Measurements from ENCODE around the gene CHST8.

CHST8 gene

DNA sequence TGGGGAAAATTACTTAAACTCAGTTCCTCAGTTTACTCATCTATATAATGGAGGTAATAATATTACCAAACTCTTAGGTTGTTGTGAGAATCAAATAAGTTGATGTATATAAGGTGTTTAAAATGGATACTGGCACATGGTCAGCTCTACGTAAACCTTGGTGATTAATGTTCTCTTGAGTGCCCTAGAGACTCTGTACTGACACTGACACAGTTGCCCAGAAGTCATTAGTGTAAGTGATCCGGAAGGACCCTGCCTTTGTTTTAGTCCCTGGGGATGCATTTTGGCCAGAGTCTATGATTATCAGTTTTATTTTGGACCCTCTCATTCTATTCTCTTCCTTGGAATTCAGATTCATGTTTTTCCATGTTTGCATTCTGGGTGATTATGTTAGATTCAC, 31.9 kb downstream of the CHST8 start:
- H3K27me3 ChIP-seq (replicated peaks; ENCODE audit: insufficient read depth, low read length), result no peaks in the 10 kb centered on the region
- H3K4me1 ChIP-seq (ENCODE audit: low read length), result peaks cover 32% of the 10 kb centered on the region
- no peaks in the 10 kb centered on the region for H3K9me2 ChIP-seq (replicated peaks; ENCODE audit: insufficient read depth, low read length)
- H3K27ac ChIP-seq (ENCODE audit: low read length), result no peak overlapping the region
- H3K4me2 ChIP-seq (ENCODE audit: low read depth, low read length), result no peak overlapping the region
- H3F3A ChIP-seq (ENCODE audit: insufficient read depth, low read length), result peaks cover 21% of the 10 kb centered on the region
- DNase-seq, result no peak
- H4K20me1 ChIP-seq (ENCODE audit: insufficient read depth, low read length), result no peaks in the 10 kb centered on the region
- TF ChIP-seq EZH2 (optimal IDR thresholded peaks at IDR 0.05; ENCODE audit: low read depth, low read length) (no peak), EZH2phosphoT487 (IDR thresholded peaks at IDR 0.05; ENCODE audit: low read length) (no peak)
- TF ChIP-seq, protein P1, sequence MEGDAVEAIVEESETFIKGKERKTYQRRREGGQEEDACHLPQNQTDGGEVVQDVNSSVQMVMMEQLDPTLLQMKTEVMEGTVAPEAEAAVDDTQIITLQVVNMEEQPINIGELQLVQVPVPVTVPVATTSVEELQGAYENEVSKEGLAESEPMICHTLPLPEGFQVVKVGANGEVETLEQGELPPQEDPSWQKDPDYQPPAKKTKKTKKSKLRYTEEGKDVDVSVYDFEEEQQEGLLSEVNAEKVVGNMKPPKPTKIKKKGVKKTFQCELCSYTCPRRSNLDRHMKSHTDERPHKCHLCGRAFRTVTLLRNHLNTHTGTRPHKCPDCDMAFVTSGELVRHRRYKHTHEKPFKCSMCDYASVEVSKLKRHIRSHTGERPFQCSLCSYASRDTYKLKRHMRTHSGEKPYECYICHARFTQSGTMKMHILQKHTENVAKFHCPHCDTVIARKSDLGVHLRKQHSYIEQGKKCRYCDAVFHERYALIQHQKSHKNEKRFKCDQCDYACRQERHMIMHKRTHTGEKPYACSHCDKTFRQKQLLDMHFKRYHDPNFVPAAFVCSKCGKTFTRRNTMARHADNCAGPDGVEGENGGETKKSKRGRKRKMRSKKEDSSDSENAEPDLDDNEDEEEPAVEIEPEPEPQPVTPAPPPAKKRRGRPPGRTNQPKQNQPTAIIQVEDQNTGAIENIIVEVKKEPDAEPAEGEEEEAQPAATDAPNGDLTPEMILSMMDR (IDR thresholded peaks at IDR 0.05; ENCODE audit: low read length), result no peak
- no peaks in the 10 kb centered on the region for H3K36me3 ChIP-seq (replicated peaks; ENCODE audit: insufficient read depth, low read length)
- H3K79me2 ChIP-seq (ENCODE audit: low read length), result no peaks in the 10 kb centered on the region
- no peak overlapping the region for H2AFZ ChIP-seq (ENCODE audit: low read length)
- no peak overlapping the region for H3K9ac ChIP-seq (ENCODE audit: low read length)
- no peaks in the 10 kb centered on the region for H3K9me3 ChIP-seq (replicated peaks; ENCODE audit: insufficient read depth, low read length)
- H3K4me3 ChIP-seq (ENCODE audit: low read length), result no peak overlapping the region

DNA sequence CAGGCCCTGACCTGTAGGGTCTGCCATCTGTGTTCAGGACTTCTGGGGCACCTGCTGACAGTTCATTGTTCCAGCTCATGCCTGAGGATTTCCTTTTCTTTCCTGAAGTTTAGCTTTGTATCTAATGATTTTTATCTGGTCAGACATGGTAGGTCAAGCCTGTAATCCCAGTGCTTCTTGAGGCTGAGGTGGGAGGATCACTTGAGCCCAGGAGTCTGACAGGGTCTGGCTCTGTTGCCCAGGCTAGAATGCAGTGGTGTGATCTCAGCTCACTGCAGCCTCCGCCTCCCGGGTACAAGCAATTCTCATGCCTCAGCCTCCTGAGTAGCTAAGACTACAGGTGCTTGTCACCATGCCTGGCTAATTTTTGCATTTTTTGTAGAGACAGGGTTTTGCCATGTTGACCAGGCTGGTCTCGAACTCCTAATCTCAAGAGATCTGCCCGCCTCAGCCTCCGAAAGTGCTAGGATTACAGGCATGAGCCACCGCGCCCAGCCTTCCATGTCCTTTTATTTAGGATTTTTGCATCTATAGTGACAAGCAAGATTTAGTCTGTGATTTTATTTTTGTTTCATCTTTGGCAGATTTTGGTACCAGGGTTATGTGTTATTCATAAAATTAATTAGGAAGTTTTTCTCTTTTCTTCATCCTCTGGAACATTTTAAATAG, 33.2 kb downstream of the CHST8 start:
- Histone ChIP-seq H3K4me1 (ENCODE audit: low read length) (peaks cover 32% of the 10 kb centered on the region), H3F3A (ENCODE audit: insufficient read depth, low read length) (peaks cover 10% of the 10 kb centered on the region), H3K9me3 (replicated peaks; ENCODE audit: insufficient read depth, low read length) (no peaks in the 10 kb centered on the region), H3K36me3 (replicated peaks; ENCODE audit: insufficient read depth, low read length) (no peaks in the 10 kb centered on the region), H3K27me3 (replicated peaks; ENCODE audit: insufficient read depth, low read length) (no peaks in the 10 kb centered on the region), H3K4me2 (ENCODE audit: low read depth, low read length) (no peak overlapping the region), H2AFZ (ENCODE audit: low read length) (no peak overlapping the region), H3K27ac (ENCODE audit: low read length) (no peak overlapping the region), H3K9ac (ENCODE audit: low read length) (no peak overlapping the region), H4K20me1 (ENCODE audit: insufficient read depth, low read length) (no peaks in the 10 kb centered on the region), H3K9me2 (replicated peaks; ENCODE audit: insufficient read depth, low read length) (no peaks in the 10 kb centered on the region), H3K4me3 (ENCODE audit: low read length) (no peak overlapping the region), H3K79me2 (ENCODE audit: low read length) (no peaks in the 10 kb centered on the region; the same call in 1 of the 2 replicates)
- TF ChIP-seq EZH2 (optimal IDR thresholded peaks at IDR 0.05; ENCODE audit: low read depth, low read length), result no peak
- TF ChIP-seq, protein P1 (IDR thresholded peaks at IDR 0.05; ENCODE audit: low read length), result no peak
- no peak for TF ChIP-seq EZH2phosphoT487 (IDR thresholded peaks at IDR 0.05; ENCODE audit: low read length)
- no peak for DNase-seq

DNA sequence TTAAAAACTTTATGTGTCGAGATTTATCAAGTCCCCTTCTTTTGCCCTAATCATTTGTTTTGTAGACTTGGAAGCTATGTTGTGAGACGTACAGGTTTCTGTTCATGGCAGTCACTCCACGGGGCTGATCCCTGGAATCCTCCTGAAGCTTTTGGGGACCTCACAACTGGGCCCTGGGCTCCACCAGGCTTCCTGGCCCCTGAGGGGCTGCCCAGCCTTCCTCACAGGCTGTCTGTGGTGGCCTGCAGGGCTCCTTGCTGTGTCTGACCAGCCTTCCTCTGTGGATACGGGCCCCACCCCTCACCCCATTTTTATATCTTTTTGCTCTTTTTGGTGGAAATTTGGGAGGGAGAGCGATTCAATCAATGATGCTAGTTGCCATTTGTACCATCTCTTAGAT, 38.1 kb downstream of the CHST8 start:
- no peaks in the 10 kb centered on the region for H3K9me2 ChIP-seq (replicated peaks; ENCODE audit: insufficient read depth, low read length)
- no peak for DNase-seq
- peak overlapping the region; percentile 99 for H3K4me2 ChIP-seq (ENCODE audit: low read depth, low read length)
- no peaks in the 10 kb centered on the region; the same call in 1 of the 2 replicates for H3F3A ChIP-seq (ENCODE audit: insufficient read depth, low read length)
- peak overlapping the region; percentile 58; the same call in 1 of the 2 replicates for H3K9ac ChIP-seq (ENCODE audit: low read length)
- H3K36me3 ChIP-seq (replicated peaks; ENCODE audit: insufficient read depth, low read length), result no peaks in the 10 kb centered on the region
- TF ChIP-seq EZH2phosphoT487 (IDR thresholded peaks at IDR 0.05; ENCODE audit: low read length) (no peak), EZH2 (optimal IDR thresholded peaks at IDR 0.05; ENCODE audit: low read depth, low read length) (no peak)
- TF ChIP-seq, protein P1 (IDR thresholded peaks at IDR 0.05; ENCODE audit: low read length), result no peak
- no peaks in the 10 kb centered on the region for H4K20me1 ChIP-seq (ENCODE audit: insufficient read depth, low read length)
- H3K9me3 ChIP-seq (replicated peaks; ENCODE audit: insufficient read depth, low read length), result no peaks in the 10 kb centered on the region
- H3K4me3 ChIP-seq (ENCODE audit: low read length), result peak overlapping the region; percentile 81
- H3K27ac ChIP-seq (ENCODE audit: low read length), result peak overlapping the region; percentile 69; the same call in 1 of the 2 replicates
- no peaks in the 10 kb centered on the region for H3K27me3 ChIP-seq (replicated peaks; ENCODE audit: insufficient read depth, low read length)
- peak overlapping the region; percentile 94 for H2AFZ ChIP-seq (ENCODE audit: low read length)
- no peaks in the 10 kb centered on the region; the same call in 1 of the 2 replicates for H3K79me2 ChIP-seq (ENCODE audit: low read length)
- H3K4me1 ChIP-seq (ENCODE audit: low read length), result peaks cover 16% of the 10 kb centered on the region
